PC-9 (cell line): Measurements from ENCODE around the gene ANO9. TPM values are rescaled to one million over a fixed set of nuclear protein-coding genes. Genes with fewer than 3 reads are reported as not detected.
"Not testable (repeated sequence)": the region's sequence is repeated elsewhere in the genome, so short reads cannot be mapped to it uniquely, and the experiment has no call there.

Source experiments
- BruUV-seq: library from RNA; stranded (reverse); fragments of 400-500 nt; replicated peaks from 2 replicates; lab custom pipeline; 2021; lab: Mats Ljungman, UMichigan
- CTCF ChIA-PET: fragments of 300-600 bp; sonication (Branson Sonifier 250); formaldehyde crosslinking; loops from one replicate; lab custom pipeline; 2022; ENCODE audit warnings: antibody characterized with exemption; lab: Charles Lee
- POLR2A ChIA-PET: fragments of 300-600 bp; sonication (Branson Sonifier 250); formaldehyde crosslinking; loops from one replicate; lab custom pipeline; 2022; ENCODE audit warnings: antibody characterized with exemption; ENCODE audit not compliant: unreplicated experiment; lab: Charles Lee
- DNase-seq, 2 experiments: peaks; one replicate each; pipeline versions ENCODE4 v3.0.0 to v3.0.0-alpha.2; 2015 to 2022; ENCODE audit warnings: mixed read lengths in 1 of 2
- H2AFZ ChIP-seq: fragments of 200-600 bp; sonication (generic); 2 replicates; pipeline ENCODE4 v1.8.1; 2017; ENCODE audit warnings: antibody characterized with exemption
- H3F3A ChIP-seq: fragments of 200-600 bp; sonication (generic); 2 replicates; pipeline ENCODE4 v1.8.1; 2017; ENCODE audit warnings: antibody characterized with exemption, mild to moderate bottlenecking, low read depth; ENCODE audit not compliant: insufficient read depth
- H3K27ac ChIP-seq: fragments of 200-600 bp; sonication (generic); 2 replicates; pipeline ENCODE4 v1.6.1; 2016; ENCODE audit warnings: mixed run types
- H3K27me3 ChIP-seq: fragments of 200-600 bp; sonication (generic); 2 replicates; pipeline ENCODE4 v1.6.1; 2016; ENCODE audit warnings: low read depth, mixed run types; ENCODE audit not compliant: insufficient read depth
- H3K36me3 ChIP-seq: fragments of 200-600 bp; sonication (generic); 2 replicates; pipeline ENCODE4 v1.6.1; 2016; ENCODE audit warnings: low read depth, mixed run types
- H3K4me1 ChIP-seq: fragments of 200-600 bp; sonication (generic); replicated peaks from 2 replicates; pipeline ENCODE4 v1.6.1; 2016; ENCODE audit warnings: mixed run types; ENCODE audit not compliant: insufficient read depth
- H3K4me2 ChIP-seq: fragments of 200-600 bp; sonication (generic); 2 replicates; pipeline ENCODE4 v1.6.1; 2017; ENCODE audit warnings: mixed run types
- H3K4me3 ChIP-seq: fragments of 200-600 bp; sonication (generic); 2 replicates; pipeline ENCODE4 v1.6.1; 2016; ENCODE audit warnings: mixed run types
- H3K79me2 ChIP-seq: fragments of 200-600 bp; sonication (generic); 2 replicates; pipeline ENCODE4 v1.6.1; 2017; ENCODE audit warnings: low read depth, mixed run types
- H3K9me2 ChIP-seq: fragments of 200-600 bp; sonication (generic); 2 replicates; pipeline ENCODE4 v1.8.1; 2017; ENCODE audit warnings: mild to moderate bottlenecking; ENCODE audit not compliant: insufficient read depth
- H3K9me3 ChIP-seq: fragments of 200-600 bp; sonication (generic); 2 replicates; pipeline ENCODE4 v1.8.1; 2016; ENCODE audit warnings: low read depth; ENCODE audit not compliant: insufficient read depth
- H4K20me1 ChIP-seq: fragments of 200-600 bp; sonication (generic); 2 replicates; pipeline ENCODE4 v1.8.1; 2017; ENCODE audit not compliant: insufficient read depth
- EZH2 ChIP-seq: fragments of 200-600 bp; sonication (generic); IDR thresholded peaks from 2 replicates; pipeline ENCODE4 v1.8.0; 2017; ENCODE audit warnings: antibody characterized with exemption, low read depth
- intact Hi-C: fragments of 100-400 bp; cut with micrococcal nuclease; formaldehyde crosslinking; loops from one replicate; pipeline ENCODE4 v1.10.0; 2022; ENCODE audit not compliant: unreplicated experiment
- total RNA-seq: library from RNA; stranded (reverse); gene quantifications from 2 replicates; pipeline ENCODE4 v1.2.3, GENCODE V29; 2021
- TF ChIP-seq, protein P1 (sequence below): fragments of 200-600 bp; sonication (generic); conservative IDR thresholded peaks from 2 replicates; pipeline ENCODE4 v1.6.1; 2017; ENCODE audit warnings: mixed run types, antibody characterized with exemption, mild to moderate bottlenecking, moderate library complexity

ANO9 gene
- total RNA-seq, 1 experiment from 2014 or later: 18.1 TPM

DNA sequence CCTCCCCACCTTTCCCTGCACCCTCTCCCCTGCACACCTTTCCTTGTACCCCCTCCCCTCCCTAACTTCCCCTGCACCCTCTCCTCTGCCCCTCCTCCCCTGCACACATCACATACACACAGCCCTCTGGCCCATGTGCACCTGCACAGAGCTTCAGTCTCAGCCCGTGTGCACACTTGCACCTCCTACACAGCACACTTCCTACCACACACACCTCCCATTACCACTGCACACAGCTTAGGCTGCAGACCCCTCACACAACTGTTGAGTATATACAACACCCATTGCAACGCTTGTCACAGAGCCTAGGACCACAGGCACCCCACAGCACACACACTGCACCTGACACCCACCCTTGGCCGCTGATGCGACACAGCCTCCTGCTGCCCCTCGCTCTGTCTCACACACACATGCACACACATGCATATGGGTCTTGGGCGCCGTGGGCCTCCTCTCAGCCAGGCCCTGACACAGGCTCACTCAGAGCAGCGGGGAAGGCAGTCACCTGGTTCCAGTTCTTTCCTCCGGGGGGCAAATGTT is 27.4 kb downstream of the ANO9 start:
- BruUV-seq: no TSS peak
- Histone ChIP-seq H3K4me2 (no peak overlapping the region), H2AFZ (no peak overlapping the region), H3K27ac (no peak overlapping the region), H3K9me2 (no peaks in the 10 kb centered on the region), H3K79me2 (0 out of 2 replicates have a peak, but pooled peaks cover 4% of the 10 kb centered on the region), H4K20me1 (no peaks in the 10 kb centered on the region; the same call in 1 of the 2 replicates), H3F3A (0 out of 2 replicates have a peak, but pooled peaks cover 3% of the 10 kb centered on the region), H3K9me3 (no peaks in the 10 kb centered on the region), H3K4me3 (no peak overlapping the region), H3K27me3 (no peaks in the 10 kb centered on the region), H3K4me1 (peaks cover 5% of the 10 kb centered on the region), H3K36me3 (no peaks in the 10 kb centered on the region)
- TF ChIP-seq, protein P1, sequence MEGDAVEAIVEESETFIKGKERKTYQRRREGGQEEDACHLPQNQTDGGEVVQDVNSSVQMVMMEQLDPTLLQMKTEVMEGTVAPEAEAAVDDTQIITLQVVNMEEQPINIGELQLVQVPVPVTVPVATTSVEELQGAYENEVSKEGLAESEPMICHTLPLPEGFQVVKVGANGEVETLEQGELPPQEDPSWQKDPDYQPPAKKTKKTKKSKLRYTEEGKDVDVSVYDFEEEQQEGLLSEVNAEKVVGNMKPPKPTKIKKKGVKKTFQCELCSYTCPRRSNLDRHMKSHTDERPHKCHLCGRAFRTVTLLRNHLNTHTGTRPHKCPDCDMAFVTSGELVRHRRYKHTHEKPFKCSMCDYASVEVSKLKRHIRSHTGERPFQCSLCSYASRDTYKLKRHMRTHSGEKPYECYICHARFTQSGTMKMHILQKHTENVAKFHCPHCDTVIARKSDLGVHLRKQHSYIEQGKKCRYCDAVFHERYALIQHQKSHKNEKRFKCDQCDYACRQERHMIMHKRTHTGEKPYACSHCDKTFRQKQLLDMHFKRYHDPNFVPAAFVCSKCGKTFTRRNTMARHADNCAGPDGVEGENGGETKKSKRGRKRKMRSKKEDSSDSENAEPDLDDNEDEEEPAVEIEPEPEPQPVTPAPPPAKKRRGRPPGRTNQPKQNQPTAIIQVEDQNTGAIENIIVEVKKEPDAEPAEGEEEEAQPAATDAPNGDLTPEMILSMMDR: no peak
- no peak for TF ChIP-seq EZH2
- ChIA-PET POLR2A (interaction anchor here (0.6 to 0.7 kb wide), 2 partner anchors 35 to 107 kb away, joined by 5 to 12 read pairs; no protein-coding TSS in a partner anchor), CTCF (interaction anchor here (0.6 kb wide), 1 partner anchor 11 kb away, joined by 6 read pairs; no protein-coding TSS in a partner anchor)
- intact Hi-C loops: no loop called here
- no peak for DNase-seq

GRCh38 chr11:413120-414081 is 28.4 kb downstream of the ANO9 start:
- intact Hi-C loops: no loop called here
- CTCF ChIA-PET: no interaction called here

GRCh38 chr11:412641-413119 is 29.1 kb downstream of the ANO9 start:
- Histone ChIP-seq H3K79me2 (0 out of 2 replicates have a peak, but pooled peaks cover 4% of the 10 kb centered on the region), H3K9me3 (no peaks in the 10 kb centered on the region), H3K36me3 (no peaks in the 10 kb centered on the region), H3K27me3 (no peaks in the 10 kb centered on the region), H2AFZ (no peak overlapping the region), H3K4me3 (no peak overlapping the region), H3F3A (0 out of 2 replicates have a peak, but pooled peaks cover 3% of the 10 kb centered on the region), H3K4me2 (no peak overlapping the region), H3K9me2 (no peaks in the 10 kb centered on the region), H4K20me1 (no peaks in the 10 kb centered on the region; the same call in 1 of the 2 replicates), H3K27ac (no peak overlapping the region), H3K4me1 (peaks cover 3% of the 10 kb centered on the region)
- TF ChIP-seq EZH2: no peak
- TF ChIP-seq, protein P1: no peak
- ChIA-PET POLR2A (no interaction called here), CTCF (no interaction called here)
- no peak for DNase-seq
- intact Hi-C loops: no loop called here
- BruUV-seq: no TSS peak

More at GRCh38 chr11:413120-414081, 28.4 kb downstream of the ANO9 start:
- Histone ChIP-seq H3F3A (0 out of 2 replicates have a peak, but pooled peaks cover 3% of the 10 kb centered on the region), H3K79me2 (0 out of 2 replicates have a peak, but pooled peaks cover 4% of the 10 kb centered on the region), H2AFZ (no peak overlapping the region), H3K4me2 (no peak overlapping the region), H3K4me3 (no peak overlapping the region), H4K20me1 (no peaks in the 10 kb centered on the region; the same call in 1 of the 2 replicates), H3K27ac (no peak overlapping the region), H3K27me3 (no peaks in the 10 kb centered on the region), H3K4me1 (peaks cover 5% of the 10 kb centered on the region), H3K9me2 (no peaks in the 10 kb centered on the region), H3K9me3 (no peaks in the 10 kb centered on the region), H3K36me3 (no peaks in the 10 kb centered on the region)
- no peak for DNase-seq
- BruUV-seq: no TSS peak
- POLR2A ChIA-PET: no interaction called here
- no peak for TF ChIP-seq EZH2
- TF ChIP-seq, protein P1: no peak

GRCh38 chr11:411520-411919 is 30.3 kb downstream of the ANO9 start:
- POLR2A ChIA-PET: interaction anchor here (0.6 kb wide), 2 partner anchors 40 to 71 kb away, joined by 3 to 5 read pairs; no protein-coding TSS in a partner anchor
- H3K36me3 ChIP-seq, intact Hi-C loops, H3K4me3 ChIP-seq, H3K9me3 ChIP-seq, H3K27me3 ChIP-seq, H3K4me2 ChIP-seq, DNase-seq, H3K4me1 ChIP-seq, BruUV-seq, H4K20me1 ChIP-seq, H3K79me2 ChIP-seq, H3K9me2 ChIP-seq, H2AFZ ChIP-seq, H3F3A ChIP-seq, H3K27ac ChIP-seq: not testable (repeated sequence)
- CTCF ChIA-PET: interaction anchor here (0.6 kb wide), 1 partner anchor 190 kb away, joined by 3 read pairs; no protein-coding TSS in a partner anchor
